ENCODE measurements around the gene GTF2H1. TPM values are rescaled to one million over a fixed set of nuclear protein-coding genes. Genes with fewer than 3 reads are reported as not detected.

Gene GTF2H1
- total RNA-seq, result 30.8 and 47.9 TPM in 2 replicates

DNA sequence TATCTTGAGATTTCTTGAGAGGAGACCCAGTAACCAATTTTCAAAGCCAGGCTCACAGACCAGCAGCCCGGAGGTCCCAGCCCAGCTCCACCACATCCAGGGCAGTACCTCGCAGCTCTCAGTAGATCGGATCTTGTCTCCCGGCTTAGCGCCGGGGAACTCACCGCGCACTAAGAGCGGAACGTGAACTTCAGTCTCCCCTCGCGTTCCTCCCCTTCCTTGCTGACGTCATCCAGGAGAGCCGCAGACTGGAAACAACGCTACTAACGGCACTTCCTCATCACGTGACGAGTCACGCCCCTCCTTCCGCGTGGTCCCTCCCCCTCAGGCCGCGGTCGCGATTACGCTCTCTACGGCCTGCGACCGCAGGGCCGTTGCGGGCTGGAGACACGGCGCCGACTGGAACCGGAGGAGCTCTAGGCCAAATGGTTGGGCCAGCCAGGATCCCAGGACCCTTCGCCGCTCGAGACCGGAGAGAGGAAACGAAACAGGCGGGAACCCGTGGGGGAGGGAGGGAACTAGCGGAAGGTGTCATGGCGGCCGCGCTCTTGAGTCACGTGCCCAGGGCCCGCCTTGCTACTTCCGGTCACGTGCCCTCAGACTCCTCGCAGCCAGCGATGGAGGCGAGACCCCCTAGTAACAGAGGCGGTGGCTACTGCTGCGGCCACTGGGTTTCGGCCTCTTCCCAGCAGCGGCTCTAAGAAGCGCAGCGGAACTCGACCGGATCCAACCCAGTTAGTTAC is at the start of gene GTF2H1, which contains the start of gene HPS5:
Gene GTF2H1, plus strand, starts transcription at position 599 of the 743 bp plus-strand sequence. CDS start 10,508 bp downstream, outside the sequence.
Gene HPS5, minus strand, starts transcription at position 172 of the 743 bp plus-strand sequence. CDS start 4,282 bp downstream, outside the sequence.
- H3K4me3 ChIP-seq (ENCODE audit: low read depth, low read length), result peak within 1 kb of the TSS; percentile 69
- TF ChIP-seq, protein P1, sequence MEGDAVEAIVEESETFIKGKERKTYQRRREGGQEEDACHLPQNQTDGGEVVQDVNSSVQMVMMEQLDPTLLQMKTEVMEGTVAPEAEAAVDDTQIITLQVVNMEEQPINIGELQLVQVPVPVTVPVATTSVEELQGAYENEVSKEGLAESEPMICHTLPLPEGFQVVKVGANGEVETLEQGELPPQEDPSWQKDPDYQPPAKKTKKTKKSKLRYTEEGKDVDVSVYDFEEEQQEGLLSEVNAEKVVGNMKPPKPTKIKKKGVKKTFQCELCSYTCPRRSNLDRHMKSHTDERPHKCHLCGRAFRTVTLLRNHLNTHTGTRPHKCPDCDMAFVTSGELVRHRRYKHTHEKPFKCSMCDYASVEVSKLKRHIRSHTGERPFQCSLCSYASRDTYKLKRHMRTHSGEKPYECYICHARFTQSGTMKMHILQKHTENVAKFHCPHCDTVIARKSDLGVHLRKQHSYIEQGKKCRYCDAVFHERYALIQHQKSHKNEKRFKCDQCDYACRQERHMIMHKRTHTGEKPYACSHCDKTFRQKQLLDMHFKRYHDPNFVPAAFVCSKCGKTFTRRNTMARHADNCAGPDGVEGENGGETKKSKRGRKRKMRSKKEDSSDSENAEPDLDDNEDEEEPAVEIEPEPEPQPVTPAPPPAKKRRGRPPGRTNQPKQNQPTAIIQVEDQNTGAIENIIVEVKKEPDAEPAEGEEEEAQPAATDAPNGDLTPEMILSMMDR (conservative IDR thresholded peaks at IDR 0.05; ENCODE audit: low read depth, low read length), result no peak
- peak; percentile 88 for DNase-seq (ENCODE audit: low read depth)

DNA sequence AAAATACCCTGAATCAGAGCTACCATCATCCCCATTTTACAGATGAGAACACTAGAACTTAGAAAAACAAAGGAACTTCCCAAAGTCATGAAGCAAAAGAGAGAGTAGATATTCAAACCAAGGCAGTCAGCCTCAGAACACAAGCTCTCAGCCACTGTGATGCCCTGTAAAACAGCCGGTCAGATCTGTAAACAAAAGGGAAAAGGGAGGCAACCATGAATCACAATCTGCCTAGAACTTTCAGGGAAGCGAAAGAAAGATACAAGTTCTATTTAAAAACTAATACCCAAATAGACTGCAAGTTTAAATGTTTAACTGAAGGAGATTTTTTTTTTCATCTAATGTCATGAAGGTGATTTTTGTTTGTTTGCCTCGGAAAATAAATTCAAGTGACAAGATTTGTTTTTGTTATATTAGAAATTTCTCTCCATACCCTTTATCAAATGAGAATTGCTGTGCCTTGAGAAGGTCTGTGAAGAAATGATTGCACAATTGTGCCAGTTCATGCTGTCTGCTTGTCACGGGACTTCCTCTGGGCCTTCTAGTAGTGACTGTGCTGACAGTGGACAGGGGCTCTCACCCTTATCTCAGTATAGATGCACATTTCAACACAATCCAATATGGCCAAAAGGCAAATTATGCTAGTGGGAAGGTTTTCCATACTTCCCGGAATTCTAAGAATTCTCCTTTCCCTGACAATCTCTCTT is 44.6 kb upstream of the GTF2H1 start:
- DNase-seq (ENCODE audit: low read depth), result no peak
- TF ChIP-seq, protein P1 (conservative IDR thresholded peaks at IDR 0.05; ENCODE audit: low read depth, low read length), result no peak
- H3K4me3 ChIP-seq (ENCODE audit: low read depth, low read length), result no peak overlapping the region

DNA sequence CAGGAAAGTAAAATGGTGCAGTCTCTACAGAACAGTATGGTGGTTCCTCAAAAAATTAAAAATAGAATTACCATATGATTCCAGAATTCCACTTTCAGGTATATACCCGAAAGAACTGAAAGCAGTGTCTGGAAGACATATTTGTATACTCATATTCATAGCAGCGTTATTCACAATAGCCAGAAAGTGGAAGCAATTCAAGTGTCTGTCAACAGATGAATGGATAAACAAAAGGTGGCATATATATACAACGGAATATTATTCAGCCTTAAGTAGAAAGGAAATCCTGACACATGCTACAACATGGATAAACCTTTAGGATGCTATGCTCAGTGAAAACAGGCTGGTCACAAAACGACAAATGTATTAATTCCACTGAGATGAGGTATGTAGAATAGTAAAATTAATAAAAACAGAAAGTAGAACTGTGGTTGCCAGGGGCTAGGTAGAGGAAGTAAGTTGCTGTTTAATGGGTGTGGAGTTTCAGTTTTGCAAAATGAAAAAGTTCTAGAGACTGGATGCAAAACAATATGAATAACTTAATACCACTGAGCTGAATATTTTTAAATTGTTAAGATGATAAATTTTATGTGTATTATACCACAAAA is 41.8 kb upstream of the GTF2H1 start:
- DNase-seq (ENCODE audit: low read depth), result no peak
- TF ChIP-seq, protein P1 (conservative IDR thresholded peaks at IDR 0.05; ENCODE audit: low read depth, low read length), result no peak
- H3K4me3 ChIP-seq (ENCODE audit: low read depth, low read length), result no peak overlapping the region

DNA sequence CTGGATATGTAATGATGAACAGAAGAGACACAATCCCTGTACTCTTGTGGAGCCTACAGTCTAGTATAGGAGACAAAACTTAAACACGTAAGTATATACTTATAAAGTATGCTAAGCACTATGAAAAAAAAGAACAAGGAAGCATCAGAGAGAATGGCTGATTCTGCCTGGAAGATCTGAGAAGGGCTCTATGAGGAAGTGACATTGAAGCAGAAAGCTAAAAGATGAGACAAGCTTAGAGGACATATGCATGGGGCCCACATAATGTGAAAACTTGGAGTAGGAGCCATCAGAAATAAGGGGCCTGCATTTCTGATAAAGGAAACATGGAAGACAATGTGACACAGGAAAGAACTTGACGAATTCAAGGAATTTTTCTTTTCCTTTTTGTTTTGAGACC is 39.7 kb upstream of the GTF2H1 start:
- no peak overlapping the region for H3K4me3 ChIP-seq (ENCODE audit: low read depth, low read length)
- no peak for DNase-seq (ENCODE audit: low read depth)
- TF ChIP-seq, protein P1 (conservative IDR thresholded peaks at IDR 0.05; ENCODE audit: low read depth, low read length), result no peak

DNA sequence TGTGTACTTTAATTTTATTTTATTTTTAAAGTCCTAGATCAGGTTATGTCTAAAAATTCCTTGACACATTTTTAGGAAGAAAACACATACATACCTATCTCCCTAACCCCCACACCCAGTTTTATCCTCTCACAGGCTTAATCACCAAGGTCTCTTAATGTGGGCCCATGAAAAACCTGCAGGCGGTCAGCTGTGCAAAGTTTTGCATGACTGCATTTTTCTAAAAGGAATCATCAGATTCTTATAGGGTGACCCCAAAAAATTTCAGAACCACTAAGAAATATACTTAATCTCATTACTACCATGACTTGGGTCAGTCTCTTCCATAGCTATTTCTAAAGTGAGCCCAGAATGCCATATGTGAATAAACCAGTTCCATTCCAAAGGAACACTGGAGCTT is 36.5 kb upstream of the GTF2H1 start:
- no peak for DNase-seq (ENCODE audit: low read depth)
- TF ChIP-seq, protein P1 (conservative IDR thresholded peaks at IDR 0.05; ENCODE audit: low read depth, low read length), result no peak
- no peak overlapping the region for H3K4me3 ChIP-seq (ENCODE audit: low read depth, low read length)

DNA sequence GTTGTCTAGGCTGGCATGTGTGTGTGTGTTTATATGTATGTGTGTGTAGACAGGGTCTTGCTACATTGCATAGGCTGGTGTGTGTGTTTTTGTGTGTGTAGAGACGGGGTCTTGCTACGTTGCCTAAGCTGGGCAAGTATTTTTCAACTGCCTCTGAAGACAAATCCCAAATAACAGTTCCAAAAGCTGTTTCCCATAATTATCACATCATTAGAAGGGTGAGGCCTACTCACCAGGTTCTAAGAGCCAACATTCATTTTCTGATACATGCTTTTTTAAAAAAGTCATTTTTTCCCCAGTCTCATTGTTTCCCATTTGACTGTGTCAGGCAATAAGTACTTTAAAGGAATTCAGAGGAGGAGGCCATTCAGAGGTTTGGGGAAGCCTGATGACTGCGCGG is 33.5 kb upstream of the GTF2H1 start:
- TF ChIP-seq, protein P1 (conservative IDR thresholded peaks at IDR 0.05; ENCODE audit: low read depth, low read length), result no peak
- no peak overlapping the region for H3K4me3 ChIP-seq (ENCODE audit: low read depth, low read length)
- DNase-seq (ENCODE audit: low read depth), result no peak
